ENCODE data around the gene HIVEP1.

The HIVEP1 gene

DNA sequence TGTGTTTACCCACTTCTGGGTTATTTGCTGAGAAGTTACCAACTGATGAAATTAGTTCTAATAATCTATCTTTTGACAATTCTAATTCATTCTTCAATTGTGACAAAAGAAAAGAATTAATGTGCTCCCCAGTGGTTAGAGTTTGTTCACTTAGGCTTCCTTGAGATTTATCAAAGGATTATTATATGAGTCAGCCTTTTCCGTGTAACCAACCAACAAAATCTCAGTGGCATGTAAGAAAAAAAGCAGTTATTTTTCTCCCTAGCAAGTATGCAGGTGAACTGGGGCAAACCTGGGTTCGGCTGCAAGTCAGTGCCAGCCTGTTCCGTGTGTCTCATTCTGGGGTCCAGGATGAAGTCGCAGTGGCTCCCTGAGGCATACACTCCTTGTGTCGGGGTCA, 28.8 kb upstream of the HIVEP1 start:
- no peak for DNase-seq (ENCODE audit: insufficient read length, low spot score)
- TF ChIP-seq POLR2A (IDR thresholded peaks at IDR 0.05; ENCODE audit: low read depth, low read length) (no peak), TAF1 (IDR thresholded peaks at IDR 0.05; ENCODE audit: low read depth, low read length) (no peak)
- FAIRE-seq, result no peak

DNA sequence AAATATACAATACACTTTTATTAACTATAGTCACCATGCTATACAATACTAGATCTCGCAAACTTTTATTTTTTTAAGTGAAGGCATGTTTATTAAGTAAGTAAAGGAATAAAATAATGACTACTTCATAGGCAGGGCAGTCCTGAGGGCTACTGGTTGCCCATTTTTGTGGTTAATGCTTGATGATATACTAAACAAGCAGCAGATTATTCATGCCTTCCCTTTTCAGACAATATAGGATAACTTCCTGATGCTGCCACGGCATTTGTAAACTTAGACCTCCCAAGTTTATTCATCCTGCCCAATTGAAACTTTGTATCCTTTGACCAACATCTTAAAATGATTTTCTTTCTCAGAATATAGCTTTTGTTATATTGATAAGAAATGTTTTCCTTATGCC, 24.7 kb upstream of the HIVEP1 start:
- TF ChIP-seq POLR2AphosphoS5 (IDR thresholded peaks at IDR 0.05; ENCODE audit: low read depth, low read length), result no peak
- no peak for TF ChIP-seq POLR2A (IDR thresholded peaks at IDR 0.05; ENCODE audit: low read depth, low read length)

DNA sequence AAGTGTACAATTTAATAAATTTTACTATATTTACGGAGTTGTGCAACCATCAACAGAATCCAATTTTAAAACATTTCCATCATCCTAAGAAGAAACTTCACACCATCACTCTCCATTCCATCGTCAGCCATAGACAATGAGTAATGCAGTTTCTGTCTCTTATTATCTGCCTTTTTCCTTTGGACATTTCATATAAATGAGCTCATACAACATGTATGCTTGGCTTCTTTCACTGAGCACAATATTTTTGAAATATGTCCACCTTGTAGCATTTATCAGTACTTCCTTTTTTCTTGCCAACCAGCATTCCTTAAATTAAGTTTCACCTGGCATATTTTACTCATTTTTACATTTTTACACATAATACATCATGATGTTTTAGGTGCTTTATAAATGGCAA, 22.7 kb upstream of the HIVEP1 start:
- DNase-seq (ENCODE audit: insufficient read length, low spot score), result no peak
- TF ChIP-seq SPI1 (IDR thresholded peaks at IDR 0.05; ENCODE audit: low read depth, low read length), result no peak
- no peak for TF ChIP-seq POLR2A (IDR thresholded peaks at IDR 0.05; ENCODE audit: low read depth, low read length)
- no peak for TF ChIP-seq POU2F2 (IDR thresholded peaks at IDR 0.05; ENCODE audit: low read depth, low read length)
- no peak for TF ChIP-seq PAX5 (IDR thresholded peaks at IDR 0.05; ENCODE audit: insufficient read depth, low read length, severe bottlenecking)
- TF ChIP-seq POLR2AphosphoS5 (IDR thresholded peaks at IDR 0.05; ENCODE audit: low read depth, low read length), result no peak
- no peak for TF ChIP-seq TAF1 (IDR thresholded peaks at IDR 0.05; ENCODE audit: low read depth, low read length)
- no peak for FAIRE-seq

More for the DNA sequence above, 24.7 kb upstream of the HIVEP1 start:
- DNase-seq (ENCODE audit: insufficient read length, low spot score) (no peak), FAIRE-seq (no peak)

DNA sequence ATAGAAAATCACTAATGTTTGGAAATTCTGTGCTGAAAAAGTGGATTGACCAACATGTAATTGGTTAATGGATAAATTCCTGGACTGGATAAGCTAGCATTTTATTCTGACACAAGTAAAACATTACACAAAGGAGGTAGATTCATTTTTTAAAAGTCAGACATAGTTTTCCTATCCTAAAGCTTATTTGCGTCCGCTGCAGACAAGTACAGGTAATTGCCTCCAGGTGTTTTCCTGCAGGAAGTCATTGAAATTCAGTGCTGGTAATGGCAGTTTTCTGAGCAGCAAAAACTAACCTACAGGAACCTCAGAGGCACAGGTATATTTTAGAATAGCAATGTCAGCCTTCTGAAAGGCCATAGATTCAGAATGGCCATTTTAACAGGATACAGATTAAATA, 20.0 kb upstream of the HIVEP1 start:
- no peak for DNase-seq (ENCODE audit: insufficient read length, low spot score)
- no peak for FAIRE-seq
- TF ChIP-seq PAX5 (IDR thresholded peaks at IDR 0.05; ENCODE audit: insufficient read depth, low read length, severe bottlenecking), result no peak
- TF ChIP-seq POLR2AphosphoS5 (IDR thresholded peaks at IDR 0.05; ENCODE audit: low read depth, low read length), result no peak
- TF ChIP-seq POU2F2 (IDR thresholded peaks at IDR 0.05; ENCODE audit: low read depth, low read length), result no peak
- no peak for TF ChIP-seq SPI1 (IDR thresholded peaks at IDR 0.05; ENCODE audit: low read depth, low read length)
- TF ChIP-seq TAF1 (IDR thresholded peaks at IDR 0.05; ENCODE audit: low read depth, low read length), result no peak
- TF ChIP-seq POLR2A (IDR thresholded peaks at IDR 0.05; ENCODE audit: low read depth, low read length), result no peak

DNA sequence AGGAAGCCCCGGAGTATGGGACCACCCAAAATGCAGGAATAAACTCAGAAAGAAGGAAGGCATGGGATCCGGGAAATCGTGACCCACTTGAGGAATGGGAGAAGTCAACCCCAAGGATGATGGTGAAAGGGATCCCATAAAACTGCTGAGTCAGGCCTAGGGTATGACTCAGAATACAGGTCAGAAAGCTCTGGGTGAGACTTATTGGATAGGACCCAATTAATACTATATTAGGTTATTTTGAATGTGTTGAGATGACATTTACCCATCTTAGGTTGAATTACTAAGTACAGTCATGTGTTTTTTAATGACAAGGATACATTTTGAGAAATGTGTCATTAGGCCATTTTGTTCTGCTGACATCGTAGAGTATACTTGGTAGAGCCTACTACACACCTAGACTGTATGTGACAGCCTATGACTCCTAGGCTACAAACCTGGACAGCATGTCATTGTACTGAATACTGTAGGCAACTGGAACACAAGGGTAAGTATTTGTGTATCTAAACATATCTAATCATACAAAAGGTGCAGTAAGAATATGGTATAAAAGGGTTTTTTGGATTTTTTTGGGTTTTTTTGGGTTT, 17.1 kb upstream of the HIVEP1 start:
- TF ChIP-seq POLR2A (IDR thresholded peaks at IDR 0.05; ENCODE audit: low read depth, low read length) (no peak), SPI1 (IDR thresholded peaks at IDR 0.05; ENCODE audit: low read depth, low read length) (no peak), TAF1 (IDR thresholded peaks at IDR 0.05; ENCODE audit: low read depth, low read length) (no peak), POU2F2 (IDR thresholded peaks at IDR 0.05; ENCODE audit: low read depth, low read length) (no peak), PAX5 (IDR thresholded peaks at IDR 0.05; ENCODE audit: insufficient read depth, low read length, severe bottlenecking) (no peak), POLR2AphosphoS5 (IDR thresholded peaks at IDR 0.05; ENCODE audit: low read depth, low read length) (no peak)
- DNase-seq (ENCODE audit: insufficient read length, low spot score) (no peak), FAIRE-seq (peak; percentile 67)

DNA sequence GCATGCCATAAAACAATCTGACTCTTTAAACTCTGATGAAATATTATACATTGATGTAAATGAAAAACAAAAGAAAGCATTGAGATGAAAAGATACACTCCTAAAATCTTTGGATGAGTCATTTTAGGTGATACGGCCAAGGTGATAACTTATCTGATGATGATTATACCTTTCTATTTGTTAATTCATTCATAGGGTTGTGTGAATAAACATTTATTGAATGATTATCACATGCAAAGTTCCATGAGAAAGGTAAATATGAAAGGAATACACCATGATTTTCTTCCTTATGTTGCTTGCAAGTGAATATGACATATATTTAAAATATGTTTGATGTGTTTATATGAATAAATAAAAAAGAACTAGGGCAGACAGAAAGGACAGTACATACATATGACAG, 15.4 kb upstream of the HIVEP1 start:
- no peak for FAIRE-seq

DNA sequence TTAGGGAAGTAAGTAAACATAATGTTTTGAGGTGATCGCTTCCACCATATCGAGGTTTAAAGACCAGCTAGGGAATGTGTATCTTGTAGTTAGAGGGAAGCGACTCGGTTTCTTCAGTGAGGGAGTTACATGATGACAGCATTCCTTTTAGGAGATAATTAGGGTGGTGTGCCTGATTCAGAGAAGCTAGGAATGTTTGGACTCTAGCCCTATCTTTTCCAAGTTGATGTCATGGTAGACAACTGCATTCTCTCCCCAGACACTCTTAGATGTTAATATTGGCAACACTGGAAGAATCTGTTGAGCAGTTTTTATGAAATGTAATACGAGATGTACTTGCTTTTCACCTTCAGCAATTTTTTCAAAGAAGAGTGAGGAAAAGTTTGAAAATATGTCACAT, 12.9 kb upstream of the HIVEP1 start:
- no peak for DNase-seq (ENCODE audit: insufficient read length, low spot score)
- no peak for FAIRE-seq
- TF ChIP-seq SPI1 (IDR thresholded peaks at IDR 0.05; ENCODE audit: low read depth, low read length), result no peak
- no peak for TF ChIP-seq POLR2AphosphoS5 (IDR thresholded peaks at IDR 0.05; ENCODE audit: low read depth, low read length)
- TF ChIP-seq POLR2A (IDR thresholded peaks at IDR 0.05; ENCODE audit: low read depth, low read length), result no peak
- no peak for TF ChIP-seq TAF1 (IDR thresholded peaks at IDR 0.05; ENCODE audit: low read depth, low read length)

More for the DNA sequence above, 15.4 kb upstream of the HIVEP1 start:
- no peak for TF ChIP-seq POLR2AphosphoS5 (IDR thresholded peaks at IDR 0.05; ENCODE audit: low read depth, low read length)
- TF ChIP-seq TAF1 (IDR thresholded peaks at IDR 0.05; ENCODE audit: low read depth, low read length), result no peak
- TF ChIP-seq POU2F2 (IDR thresholded peaks at IDR 0.05; ENCODE audit: low read depth, low read length), result no peak
- no peak for TF ChIP-seq PAX5 (IDR thresholded peaks at IDR 0.05; ENCODE audit: insufficient read depth, low read length, severe bottlenecking)
- no peak for TF ChIP-seq POLR2A (IDR thresholded peaks at IDR 0.05; ENCODE audit: low read depth, low read length)
- no peak for TF ChIP-seq SPI1 (IDR thresholded peaks at IDR 0.05; ENCODE audit: low read depth, low read length)
- DNase-seq (ENCODE audit: insufficient read length, low spot score), result no peak

DNA sequence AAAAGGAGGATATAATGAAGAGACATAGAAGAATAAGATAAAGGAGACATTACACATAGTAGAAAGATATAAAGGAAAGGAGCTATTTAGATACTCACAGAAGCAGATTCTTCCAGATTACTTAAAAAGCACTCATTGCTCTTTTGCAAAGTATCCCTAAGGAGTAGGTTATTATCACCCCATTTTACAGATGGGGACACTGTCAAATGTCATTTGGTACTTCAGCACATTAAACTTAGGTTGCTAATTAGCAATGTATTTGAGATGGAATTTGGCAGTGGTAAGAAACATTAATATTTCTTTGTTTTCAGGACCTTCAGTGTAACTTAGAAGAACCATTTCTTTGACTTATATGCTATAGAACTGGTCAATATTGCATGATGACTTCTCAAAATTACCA, 11.9 kb upstream of the HIVEP1 start:
- DNase-seq (ENCODE audit: insufficient read length, low spot score) (no peak), FAIRE-seq (no peak)
- TF ChIP-seq POLR2A (IDR thresholded peaks at IDR 0.05; ENCODE audit: low read depth, low read length) (no peak), SPI1 (IDR thresholded peaks at IDR 0.05; ENCODE audit: low read depth, low read length) (no peak), PAX5 (IDR thresholded peaks at IDR 0.05; ENCODE audit: insufficient read depth, low read length, severe bottlenecking) (no peak), POLR2AphosphoS5 (IDR thresholded peaks at IDR 0.05; ENCODE audit: low read depth, low read length) (no peak), TAF1 (IDR thresholded peaks at IDR 0.05; ENCODE audit: low read depth, low read length) (no peak), POU2F2 (IDR thresholded peaks at IDR 0.05; ENCODE audit: low read depth, low read length) (no peak)

DNA sequence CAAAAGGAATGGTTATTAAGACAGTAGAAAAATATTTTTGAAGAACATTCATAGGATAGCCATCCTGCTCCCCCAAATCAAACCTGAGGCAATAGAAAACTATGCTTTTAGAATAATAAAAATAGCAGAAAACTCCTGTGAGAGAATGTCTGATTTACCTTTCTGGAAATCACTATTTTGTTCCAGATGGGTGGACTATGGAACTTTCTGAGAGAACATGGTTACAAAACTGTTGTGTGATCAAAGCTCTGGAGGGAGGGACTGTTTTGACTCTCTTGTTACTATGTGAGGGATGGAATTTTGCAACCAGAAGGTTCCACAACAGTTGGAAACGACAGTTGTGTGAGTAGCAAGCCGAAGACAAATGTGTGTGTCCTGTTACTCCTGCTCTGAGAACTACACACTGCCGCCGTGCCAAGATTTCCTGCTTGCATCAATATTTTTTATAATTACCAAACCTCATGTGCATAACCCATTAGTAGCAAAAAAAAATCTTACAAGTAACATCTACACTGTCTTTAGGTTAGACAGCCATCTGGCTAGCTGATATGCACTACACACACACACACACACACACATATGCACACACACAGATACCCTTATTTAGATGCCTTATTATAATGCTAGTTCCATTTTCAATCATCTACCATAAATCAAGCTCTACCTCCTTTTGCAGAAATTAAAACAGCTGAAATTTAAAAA, 11.0 kb upstream of the HIVEP1 start:
- no peak for DNase-seq (ENCODE audit: insufficient read length, low spot score)

More for the DNA sequence above, 11.0 kb upstream of the HIVEP1 start:
- peak; percentile 45 for FAIRE-seq
- no peak for TF ChIP-seq POLR2AphosphoS5 (IDR thresholded peaks at IDR 0.05; ENCODE audit: low read depth, low read length)
- no peak for TF ChIP-seq PAX5 (IDR thresholded peaks at IDR 0.05; ENCODE audit: insufficient read depth, low read length, severe bottlenecking)
- TF ChIP-seq TAF1 (IDR thresholded peaks at IDR 0.05; ENCODE audit: low read depth, low read length), result no peak
- no peak for TF ChIP-seq POU2F2 (IDR thresholded peaks at IDR 0.05; ENCODE audit: low read depth, low read length)
- TF ChIP-seq SPI1 (IDR thresholded peaks at IDR 0.05; ENCODE audit: low read depth, low read length), result no peak
- TF ChIP-seq POLR2A (IDR thresholded peaks at IDR 0.05; ENCODE audit: low read depth, low read length), result no peak

Measured in GM12891 (cell line).